22Rv1 (cell line): ENCODE measurements around the gene PDZRN3.

ENCODE experiments used
- H3K27ac ChIP-seq: fragments of 450-650 bp; 2 replicates; pipeline ENCODE4 v1.5.1; 2017
- ZFX ChIP-seq: fragments of 450-650 bp; IDR thresholded peaks from 2 replicates; pipeline ENCODE4 v1.6.1; 2017; ENCODE audit warnings: antibody characterized with exemption, borderline replicate concordance
- TF ChIP-seq, protein P1 (sequence below): fragments of 450-650 bp; IDR thresholded peaks from 2 replicates; pipeline ENCODE4 v1.5.1; 2017; ENCODE audit warnings: mild to moderate bottlenecking

Gene PDZRN3

DNA sequence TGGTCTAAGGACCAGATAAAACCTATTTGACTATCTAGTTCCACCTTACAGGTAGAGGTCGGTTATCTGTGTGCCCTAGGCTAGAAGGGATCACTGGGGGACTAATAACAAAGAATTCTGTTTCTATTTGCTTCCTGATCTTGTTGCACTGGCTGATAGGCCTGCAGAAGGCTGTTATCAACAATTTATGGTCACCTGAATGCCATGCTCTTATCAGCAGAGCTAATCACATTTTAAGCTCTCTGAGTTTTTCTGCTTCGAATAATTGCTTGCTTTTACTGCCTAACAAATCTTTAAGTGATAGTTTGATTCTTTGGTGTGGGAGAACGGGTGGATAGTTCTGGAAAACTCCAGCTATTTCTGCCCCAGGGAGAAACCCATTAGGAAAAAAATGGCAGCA is 263.1 kb downstream of the PDZRN3 start:
- H3K27ac ChIP-seq: no peak overlapping the region
- TF ChIP-seq, protein P1, sequence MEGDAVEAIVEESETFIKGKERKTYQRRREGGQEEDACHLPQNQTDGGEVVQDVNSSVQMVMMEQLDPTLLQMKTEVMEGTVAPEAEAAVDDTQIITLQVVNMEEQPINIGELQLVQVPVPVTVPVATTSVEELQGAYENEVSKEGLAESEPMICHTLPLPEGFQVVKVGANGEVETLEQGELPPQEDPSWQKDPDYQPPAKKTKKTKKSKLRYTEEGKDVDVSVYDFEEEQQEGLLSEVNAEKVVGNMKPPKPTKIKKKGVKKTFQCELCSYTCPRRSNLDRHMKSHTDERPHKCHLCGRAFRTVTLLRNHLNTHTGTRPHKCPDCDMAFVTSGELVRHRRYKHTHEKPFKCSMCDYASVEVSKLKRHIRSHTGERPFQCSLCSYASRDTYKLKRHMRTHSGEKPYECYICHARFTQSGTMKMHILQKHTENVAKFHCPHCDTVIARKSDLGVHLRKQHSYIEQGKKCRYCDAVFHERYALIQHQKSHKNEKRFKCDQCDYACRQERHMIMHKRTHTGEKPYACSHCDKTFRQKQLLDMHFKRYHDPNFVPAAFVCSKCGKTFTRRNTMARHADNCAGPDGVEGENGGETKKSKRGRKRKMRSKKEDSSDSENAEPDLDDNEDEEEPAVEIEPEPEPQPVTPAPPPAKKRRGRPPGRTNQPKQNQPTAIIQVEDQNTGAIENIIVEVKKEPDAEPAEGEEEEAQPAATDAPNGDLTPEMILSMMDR: no peak
- TF ChIP-seq ZFX: no peak

DNA sequence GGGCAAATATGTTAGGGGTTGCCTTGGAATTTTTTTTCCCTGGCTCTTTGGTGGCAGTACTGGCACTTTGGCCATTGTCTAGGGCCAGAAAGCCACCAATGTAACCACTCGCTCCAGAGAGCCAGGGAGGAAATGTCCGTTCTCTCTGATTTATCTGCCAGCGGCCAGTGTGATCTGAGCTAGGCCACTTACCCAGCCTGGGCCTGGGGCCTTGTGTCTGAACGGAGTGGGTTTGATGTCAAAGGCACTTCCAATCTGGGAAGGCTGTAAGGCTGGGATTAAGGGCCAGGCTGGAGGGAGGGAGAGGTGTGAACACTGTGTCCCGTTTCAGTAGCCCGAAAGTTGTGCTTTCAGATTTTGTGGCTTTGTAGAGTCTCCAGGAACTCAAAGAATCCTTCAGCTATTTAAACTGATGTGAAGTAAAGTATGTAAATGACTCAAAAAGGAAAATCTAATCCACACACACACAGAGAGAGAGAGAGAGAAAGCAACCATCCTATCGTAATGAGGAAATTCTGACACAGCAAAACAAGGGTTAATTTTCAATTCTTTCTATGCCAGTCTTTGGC is 271.0 kb downstream of the PDZRN3 start:
- TF ChIP-seq, protein P1: no peak
- TF ChIP-seq ZFX: no peak
- H3K27ac ChIP-seq: no peak overlapping the region

DNA sequence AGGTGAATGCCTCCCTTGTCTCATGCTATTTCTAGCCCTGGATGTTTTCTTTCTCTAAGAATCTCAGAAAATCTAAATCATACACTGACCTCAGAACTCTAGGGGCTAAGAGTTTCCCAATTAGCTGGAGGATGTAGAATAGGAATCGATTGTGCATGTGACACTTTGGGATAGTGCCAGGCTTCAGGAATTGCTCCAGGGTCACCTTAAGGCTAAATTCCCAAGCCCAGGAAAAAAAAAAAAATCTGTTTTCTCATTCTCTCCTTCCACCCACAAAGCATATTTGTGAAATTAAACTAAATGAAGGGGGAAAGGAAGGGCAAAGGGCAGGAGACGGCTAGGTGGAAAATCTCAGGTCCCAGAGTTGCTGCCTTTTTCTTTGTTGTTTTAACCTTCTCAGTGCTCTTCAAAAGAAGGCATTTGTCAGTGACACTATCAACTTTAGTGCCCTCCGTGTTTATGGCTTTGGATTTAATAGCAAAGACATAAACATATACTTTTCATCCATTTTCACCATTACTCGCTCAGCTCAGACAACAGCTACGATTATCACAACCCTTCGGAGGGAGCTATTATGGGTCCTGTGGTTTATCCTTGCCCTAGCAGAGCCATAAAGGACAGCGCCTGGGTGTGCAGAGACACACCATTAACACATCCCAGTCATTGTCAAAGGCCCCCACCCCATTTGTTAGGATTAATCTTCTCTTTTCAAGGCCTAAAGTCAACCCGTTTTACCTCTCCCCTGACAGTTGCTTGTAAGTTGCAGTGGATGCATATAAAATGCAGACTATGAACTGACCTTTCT is 271.7 kb downstream of the PDZRN3 start:
- TF ChIP-seq, protein P1: no peak
- TF ChIP-seq ZFX: no peak
- no peak overlapping the region for H3K27ac ChIP-seq

DNA sequence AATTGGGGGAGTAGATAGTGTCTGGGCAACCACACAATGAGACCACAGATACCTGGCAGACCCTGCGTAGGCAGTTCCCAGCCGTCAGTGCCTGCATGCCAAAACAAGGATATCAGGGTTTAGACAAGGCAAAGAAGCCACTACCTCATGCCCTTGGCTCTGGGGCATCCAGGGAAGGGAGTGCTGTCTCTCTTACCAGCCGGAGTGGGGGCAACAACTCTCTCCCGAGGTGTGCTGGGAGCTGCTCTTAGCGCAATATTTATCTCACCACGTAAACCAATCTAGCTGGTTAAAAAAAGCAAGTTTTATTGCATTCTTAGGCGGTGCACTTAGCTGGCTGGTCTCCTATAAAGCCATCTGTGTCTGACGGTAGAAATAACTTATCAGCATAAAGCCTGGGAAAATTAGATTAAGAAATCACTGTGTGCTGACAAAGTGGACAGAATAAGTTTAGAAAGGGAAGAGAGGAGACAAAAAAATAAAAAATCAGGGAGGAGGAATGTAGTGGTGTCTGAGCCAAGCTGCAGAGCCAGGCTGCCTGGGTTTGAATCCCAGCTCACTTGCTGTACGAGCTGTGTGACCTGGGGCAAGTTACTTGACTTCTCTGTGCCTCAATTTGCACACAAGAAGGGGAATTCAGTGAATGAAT is 273.2 kb downstream of the PDZRN3 start:
- no peak overlapping the region for H3K27ac ChIP-seq
- TF ChIP-seq, protein P1: no peak
- no peak for TF ChIP-seq ZFX

DNA sequence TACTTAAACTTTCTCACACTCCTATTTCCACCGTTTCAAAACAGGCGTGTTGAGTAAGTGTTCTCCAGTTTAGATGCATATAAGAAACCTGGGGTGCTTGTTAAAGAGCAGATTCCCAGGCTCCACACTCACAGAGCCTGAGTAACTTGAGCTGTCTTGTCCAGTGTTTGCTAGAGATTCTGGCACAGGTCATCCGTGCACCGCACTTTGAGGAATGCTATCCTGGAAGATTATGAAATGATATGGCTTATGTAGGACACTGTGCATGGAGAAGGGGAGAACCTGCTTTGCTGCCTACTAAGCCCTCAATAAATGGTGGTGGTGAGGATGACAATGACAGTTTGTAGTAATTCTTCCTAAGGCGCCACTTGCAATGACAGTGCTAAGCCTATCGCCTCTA is 273.7 kb downstream of the PDZRN3 start:
- no peak for TF ChIP-seq ZFX
- TF ChIP-seq, protein P1: no peak
- H3K27ac ChIP-seq: no peak overlapping the region

DNA sequence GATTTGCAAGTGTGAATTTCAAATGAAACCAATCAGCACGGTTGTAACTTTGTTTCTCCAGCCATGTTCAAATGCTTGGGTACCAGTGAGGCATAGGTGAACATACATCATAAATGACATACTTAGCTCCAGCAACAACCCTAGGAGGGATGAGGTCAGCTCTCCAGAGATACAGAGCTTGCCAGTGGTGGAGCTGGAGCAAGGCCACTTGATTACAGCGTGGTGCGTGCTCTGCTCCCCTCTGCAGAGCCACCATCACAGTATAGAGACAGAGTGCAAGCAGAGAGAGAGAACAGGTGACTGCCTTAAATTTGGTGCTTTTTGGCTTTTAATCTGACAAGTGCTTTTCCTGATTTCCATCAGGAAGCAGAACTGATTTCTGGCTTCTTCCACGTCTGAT is 275.1 kb downstream of the PDZRN3 start:
- no peak overlapping the region for H3K27ac ChIP-seq
- TF ChIP-seq ZFX: no peak
- TF ChIP-seq, protein P1: no peak

DNA sequence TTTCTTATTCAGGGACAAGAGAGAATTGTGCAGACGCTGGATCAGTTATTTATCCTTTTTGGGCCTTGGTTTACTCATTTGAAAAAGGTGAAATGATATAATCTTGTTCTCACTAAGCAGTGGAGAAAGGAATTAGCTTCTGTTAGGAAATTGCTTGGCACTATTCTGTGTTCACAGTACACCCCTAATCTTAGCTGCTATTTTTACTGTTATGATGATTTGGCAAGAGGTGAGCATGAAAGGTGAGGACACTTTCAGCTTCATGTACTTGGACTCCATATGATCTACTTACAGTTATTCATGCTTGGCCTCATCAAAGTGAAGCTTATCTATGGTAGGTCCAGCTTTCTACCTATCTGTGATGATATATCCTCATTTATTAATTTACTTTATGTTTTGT is 282.7 kb downstream of the PDZRN3 start:
- no peak overlapping the region for H3K27ac ChIP-seq
- TF ChIP-seq, protein P1: no peak
- TF ChIP-seq ZFX: no peak
